A673 (cell line): Measurements from ENCODE around the gene KRTAP2-3.

Experiments used
- EZH2 ChIP-seq: fragments of 200-600 bp; sonication (generic); IDR thresholded peaks from 2 replicates; pipeline ENCODE4 v1.6.1; 2017; ENCODE audit warnings: borderline replicate concordance, low read depth, mild to moderate bottlenecking, mixed read lengths, antibody characterized with exemption, low read length; ENCODE audit not compliant: poor library complexity, severe bottlenecking
- TF ChIP-seq, protein P1 (sequence below): fragments of 300-800, 200-600 bp; sonication (generic); conservative IDR thresholded peaks from 2 replicates; pipeline ENCODE4 v1.5.1; 2017; ENCODE audit warnings: low read depth, mild to moderate bottlenecking, antibody characterized with exemption, low read length, moderate library complexity, mixed read lengths

DNA sequence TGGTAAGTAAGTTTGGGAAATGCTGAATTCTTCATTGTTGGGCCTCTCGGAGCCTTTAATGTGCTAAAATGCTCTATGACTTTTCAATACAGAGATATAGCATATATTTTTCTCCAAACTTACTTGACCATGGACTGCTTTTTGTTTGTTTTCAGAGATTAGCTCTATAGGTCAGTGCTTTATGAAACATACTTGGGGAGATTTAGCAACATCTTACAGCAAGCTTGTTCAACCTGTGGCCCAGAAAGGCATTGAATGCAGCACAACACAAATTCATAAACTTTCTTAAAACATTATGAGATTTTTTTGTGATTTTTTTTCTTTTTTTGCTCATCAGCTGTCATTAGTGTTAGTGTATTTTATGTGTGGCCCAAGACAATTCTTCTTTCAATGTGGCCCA, 50.0 kb downstream of the KRTAP2-3 start:
- TF ChIP-seq, protein P1, sequence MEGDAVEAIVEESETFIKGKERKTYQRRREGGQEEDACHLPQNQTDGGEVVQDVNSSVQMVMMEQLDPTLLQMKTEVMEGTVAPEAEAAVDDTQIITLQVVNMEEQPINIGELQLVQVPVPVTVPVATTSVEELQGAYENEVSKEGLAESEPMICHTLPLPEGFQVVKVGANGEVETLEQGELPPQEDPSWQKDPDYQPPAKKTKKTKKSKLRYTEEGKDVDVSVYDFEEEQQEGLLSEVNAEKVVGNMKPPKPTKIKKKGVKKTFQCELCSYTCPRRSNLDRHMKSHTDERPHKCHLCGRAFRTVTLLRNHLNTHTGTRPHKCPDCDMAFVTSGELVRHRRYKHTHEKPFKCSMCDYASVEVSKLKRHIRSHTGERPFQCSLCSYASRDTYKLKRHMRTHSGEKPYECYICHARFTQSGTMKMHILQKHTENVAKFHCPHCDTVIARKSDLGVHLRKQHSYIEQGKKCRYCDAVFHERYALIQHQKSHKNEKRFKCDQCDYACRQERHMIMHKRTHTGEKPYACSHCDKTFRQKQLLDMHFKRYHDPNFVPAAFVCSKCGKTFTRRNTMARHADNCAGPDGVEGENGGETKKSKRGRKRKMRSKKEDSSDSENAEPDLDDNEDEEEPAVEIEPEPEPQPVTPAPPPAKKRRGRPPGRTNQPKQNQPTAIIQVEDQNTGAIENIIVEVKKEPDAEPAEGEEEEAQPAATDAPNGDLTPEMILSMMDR = no peak
- no peak for TF ChIP-seq EZH2
